ENCODE results near the gene SH3GL1.

DNA sequence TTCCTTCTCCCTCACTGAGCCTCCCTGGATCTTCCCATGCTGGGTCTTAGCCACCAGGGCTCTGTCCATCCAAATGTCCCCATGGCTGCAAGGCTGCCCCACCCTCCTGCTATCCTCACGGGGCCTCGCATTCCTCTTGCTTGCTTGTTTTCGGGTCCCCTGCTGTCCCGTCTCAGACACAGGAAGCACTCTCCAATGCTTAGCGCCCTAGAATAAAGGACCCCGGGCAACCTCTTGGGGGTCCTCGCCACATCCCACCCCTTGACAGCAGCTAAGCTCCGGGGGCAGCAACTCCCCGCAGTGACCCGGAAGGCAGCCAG, 23.7 kb downstream of the SH3GL1 start:
- TF ChIP-seq HOXB13 (CRISPR knock-in tag; IDR thresholded peaks at IDR 0.05; ENCODE audit: low read depth) (no peak), EP300 (IDR thresholded peaks at IDR 0.05) (no peak), ZSCAN20 (CRISPR knock-in tag; IDR thresholded peaks at IDR 0.05) (no peak), RFX5 (IDR thresholded peaks at IDR 0.05) (no peak)
- TF ChIP-seq, protein P1, sequence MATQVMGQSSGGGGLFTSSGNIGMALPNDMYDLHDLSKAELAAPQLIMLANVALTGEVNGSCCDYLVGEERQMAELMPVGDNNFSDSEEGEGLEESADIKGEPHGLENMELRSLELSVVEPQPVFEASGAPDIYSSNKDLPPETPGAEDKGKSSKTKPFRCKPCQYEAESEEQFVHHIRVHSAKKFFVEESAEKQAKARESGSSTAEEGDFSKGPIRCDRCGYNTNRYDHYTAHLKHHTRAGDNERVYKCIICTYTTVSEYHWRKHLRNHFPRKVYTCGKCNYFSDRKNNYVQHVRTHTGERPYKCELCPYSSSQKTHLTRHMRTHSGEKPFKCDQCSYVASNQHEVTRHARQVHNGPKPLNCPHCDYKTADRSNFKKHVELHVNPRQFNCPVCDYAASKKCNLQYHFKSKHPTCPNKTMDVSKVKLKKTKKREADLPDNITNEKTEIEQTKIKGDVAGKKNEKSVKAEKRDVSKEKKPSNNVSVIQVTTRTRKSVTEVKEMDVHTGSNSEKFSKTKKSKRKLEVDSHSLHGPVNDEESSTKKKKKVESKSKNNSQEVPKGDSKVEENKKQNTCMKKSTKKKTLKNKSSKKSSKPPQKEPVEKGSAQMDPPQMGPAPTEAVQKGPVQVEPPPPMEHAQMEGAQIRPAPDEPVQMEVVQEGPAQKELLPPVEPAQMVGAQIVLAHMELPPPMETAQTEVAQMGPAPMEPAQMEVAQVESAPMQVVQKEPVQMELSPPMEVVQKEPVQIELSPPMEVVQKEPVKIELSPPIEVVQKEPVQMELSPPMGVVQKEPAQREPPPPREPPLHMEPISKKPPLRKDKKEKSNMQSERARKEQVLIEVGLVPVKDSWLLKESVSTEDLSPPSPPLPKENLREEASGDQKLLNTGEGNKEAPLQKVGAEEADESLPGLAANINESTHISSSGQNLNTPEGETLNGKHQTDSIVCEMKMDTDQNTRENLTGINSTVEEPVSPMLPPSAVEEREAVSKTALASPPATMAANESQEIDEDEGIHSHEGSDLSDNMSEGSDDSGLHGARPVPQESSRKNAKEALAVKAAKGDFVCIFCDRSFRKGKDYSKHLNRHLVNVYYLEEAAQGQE (IDR thresholded peaks at IDR 0.05): no peak
- TF ChIP-seq, protein P2, sequence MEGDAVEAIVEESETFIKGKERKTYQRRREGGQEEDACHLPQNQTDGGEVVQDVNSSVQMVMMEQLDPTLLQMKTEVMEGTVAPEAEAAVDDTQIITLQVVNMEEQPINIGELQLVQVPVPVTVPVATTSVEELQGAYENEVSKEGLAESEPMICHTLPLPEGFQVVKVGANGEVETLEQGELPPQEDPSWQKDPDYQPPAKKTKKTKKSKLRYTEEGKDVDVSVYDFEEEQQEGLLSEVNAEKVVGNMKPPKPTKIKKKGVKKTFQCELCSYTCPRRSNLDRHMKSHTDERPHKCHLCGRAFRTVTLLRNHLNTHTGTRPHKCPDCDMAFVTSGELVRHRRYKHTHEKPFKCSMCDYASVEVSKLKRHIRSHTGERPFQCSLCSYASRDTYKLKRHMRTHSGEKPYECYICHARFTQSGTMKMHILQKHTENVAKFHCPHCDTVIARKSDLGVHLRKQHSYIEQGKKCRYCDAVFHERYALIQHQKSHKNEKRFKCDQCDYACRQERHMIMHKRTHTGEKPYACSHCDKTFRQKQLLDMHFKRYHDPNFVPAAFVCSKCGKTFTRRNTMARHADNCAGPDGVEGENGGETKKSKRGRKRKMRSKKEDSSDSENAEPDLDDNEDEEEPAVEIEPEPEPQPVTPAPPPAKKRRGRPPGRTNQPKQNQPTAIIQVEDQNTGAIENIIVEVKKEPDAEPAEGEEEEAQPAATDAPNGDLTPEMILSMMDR (IDR thresholded peaks at IDR 0.05): no peak
